H1 (cell line): ENCODE measurements around the gene RAD51B. TPM values are rescaled to one million over a fixed set of nuclear protein-coding genes. Genes with fewer than 3 reads are reported as not detected.

Source experiments
- CTCF ChIA-PET: fragments of 300-600 bp; sonication (Branson Sonifier 250); formaldehyde crosslinking; loops from one replicate; lab custom pipeline; 2021; ENCODE audit not compliant: partially characterized antibody; lab: Charles Lee
- POLR2A ChIA-PET: fragments of 300-600 bp; sonication (Branson Sonifier 250); formaldehyde crosslinking; loops from one replicate; lab custom pipeline; 2021; ENCODE audit warnings: inconsistent platforms; ENCODE audit not compliant: partially characterized antibody; lab: Charles Lee
- DNase-seq, 2 experiments: peaks; one replicate each; pipeline versions ENCODE4 v3.0.0 to v3.0.0-alpha.2; 2010 to 2022; ENCODE audit warnings: low spot score in 2 of 2, low read depth in 1 of 2, mixed read lengths in 1 of 2
- FAIRE-seq: peaks from 2 replicates; lab custom pipeline; 2011; peaks lifted over from hg19 to GRCh38; lab: Jason Lieb, UNC
- H2AFZ ChIP-seq: 2 replicates; pipeline ENCODE4 v1.8.1; 2012; ENCODE audit warnings: low read length, inconsistent platforms
- H2AK5ac ChIP-seq: 2 replicates; pipeline ENCODE4 v1.6.1; 2013; ENCODE audit warnings: low read depth, low read length
- H2BK120ac ChIP-seq: replicated peaks from 2 replicates; pipeline ENCODE3; 2013; ENCODE audit warnings: low read depth, low read length, inconsistent platforms
- H2BK12ac ChIP-seq: 2 replicates; pipeline ENCODE4 v1.6.1; 2013; ENCODE audit warnings: low read depth, low read length
- H2BK15ac ChIP-seq: 2 replicates; pipeline ENCODE4 v1.6.1; 2013; ENCODE audit warnings: low read length
- H2BK20ac ChIP-seq: 2 replicates; pipeline ENCODE4 v1.6.1; 2013; ENCODE audit warnings: low read length
- H2BK5ac ChIP-seq: 2 replicates; pipeline ENCODE4 v1.6.1; 2013; ENCODE audit warnings: low read depth, low read length
- H3K14ac ChIP-seq: 2 replicates; pipeline ENCODE4 v1.6.1; 2013; ENCODE audit warnings: inconsistent platforms; ENCODE audit not compliant: insufficient read length
- H3K18ac ChIP-seq: 2 replicates; pipeline ENCODE4 v1.6.1; 2013; ENCODE audit warnings: low read length; ENCODE audit errors: extremely low read depth
- H3K23ac ChIP-seq: 2 replicates; pipeline ENCODE4 v1.6.1; 2013; ENCODE audit warnings: inconsistent platforms; ENCODE audit not compliant: insufficient read length
- H3K23me2 ChIP-seq: 2 replicates; pipeline ENCODE4 v1.6.1; 2013; ENCODE audit warnings: low read depth, low read length
- H3K27ac ChIP-seq: 2 replicates; pipeline ENCODE4 v1.6.1; 2011; ENCODE audit warnings: low read depth, low read length, inconsistent platforms
- H3K27me3 ChIP-seq, 4 experiments: replicated peaks in 1 of 4; 1 replicate in 1 of 4; 2 replicates in 3 of 4; pipeline versions ENCODE4 v1.6.1 to v1.8.1; 2011 to 2013; ENCODE audit warnings: low read length in 3 of 4, mild to moderate bottlenecking in 3 of 4, inconsistent platforms in 2 of 4, mixed read lengths in 2 of 4, moderate library complexity in 1 of 4; ENCODE audit not compliant: control insufficient read depth in 3 of 4, insufficient read depth in 3 of 4; ENCODE audit errors: extremely low read depth in 1 of 4
- H3K36me3 ChIP-seq, 4 experiments: 2 replicates each; pipeline versions ENCODE4 v1.6.1 to v1.8.1; 2011 to 2013; ENCODE audit warnings: mild to moderate bottlenecking in 4 of 4, low read length in 3 of 4, moderate library complexity in 2 of 4, control low read depth in 1 of 4, inconsistent platforms in 1 of 4; ENCODE audit not compliant: insufficient read depth in 4 of 4, control insufficient read depth in 2 of 4
- H3K4ac ChIP-seq: replicated peaks from 2 replicates; pipeline ENCODE3; 2013; ENCODE audit warnings: low read length, low read depth, mixed read lengths, inconsistent platforms; ENCODE audit not compliant: insufficient read length
- H3K4me1 ChIP-seq, 4 experiments: replicated peaks in 1 of 4; 1 replicate in 1 of 4; 2 replicates in 3 of 4; pipeline versions ENCODE4 v1.6.1 to v1.8.1; 2011 to 2013; ENCODE audit warnings: low read length in 3 of 4, inconsistent platforms in 2 of 4, mixed read lengths in 1 of 4; ENCODE audit not compliant: insufficient read depth in 4 of 4, control insufficient read depth in 3 of 4
- H3K4me2 ChIP-seq, 2 experiments: 2 replicates each; pipeline versions ENCODE4 v1.6.1 to v1.8.1; 2011 to 2013; ENCODE audit warnings: low read depth in 2 of 2, low read length in 2 of 2, control low read depth in 1 of 2, inconsistent platforms in 1 of 2, mild to moderate bottlenecking in 1 of 2; ENCODE audit not compliant: insufficient read depth in 1 of 2
- H3K4me3 ChIP-seq, 4 experiments: fragments of 200-600, 300-600 bp in 1 of 4; sonication (generic), shearing (Covaris generic), sonication (Bioruptor Twin) in 1 of 4; 2 replicates each; pipeline versions ENCODE4 v1.5.1 to v1.8.1; 2011 to 2016; ENCODE audit warnings: low read length in 4 of 4, low read depth in 3 of 4, control low read depth in 2 of 4, inconsistent platforms in 2 of 4, mild to moderate bottlenecking in 2 of 4, mixed read lengths in 1 of 4, moderate library complexity in 1 of 4; ENCODE audit not compliant: insufficient read depth in 2 of 4; ENCODE audit errors: extremely low read depth in 1 of 4
- H3K56ac ChIP-seq: replicated peaks from 2 replicates; pipeline ENCODE3; 2013; ENCODE audit warnings: low read depth, mild to moderate bottlenecking, mixed read lengths, low read length, inconsistent platforms; ENCODE audit not compliant: insufficient read length
- H3K79me1 ChIP-seq: 2 replicates; pipeline ENCODE4 v1.6.1; 2013; ENCODE audit warnings: low read depth, low read length, control low read depth
- H3K79me2 ChIP-seq, 2 experiments: 2 replicates each; pipeline versions ENCODE4 v1.6.1 to v1.8.1; 2012 to 2013; ENCODE audit warnings: low read length in 2 of 2, mild to moderate bottlenecking in 2 of 2, inconsistent platforms in 1 of 2; ENCODE audit not compliant: insufficient read depth in 2 of 2, control insufficient read depth in 1 of 2
- H3K9ac ChIP-seq, 4 experiments: replicated peaks in 1 of 4; 1 replicate in 1 of 4; 2 replicates in 3 of 4; pipeline versions ENCODE4 v1.6.1 to v1.8.1; 2011 to 2013; ENCODE audit warnings: low read depth in 3 of 4, low read length in 3 of 4, control low read depth in 2 of 4, mild to moderate bottlenecking in 2 of 4, moderate library complexity in 2 of 4, inconsistent platforms in 1 of 4; ENCODE audit errors: extremely low read depth in 1 of 4
- H3K9me3 ChIP-seq, 2 experiments: 2 replicates each; pipeline versions ENCODE4 v1.6.1 to v1.8.1; 2012 to 2013; ENCODE audit warnings: mild to moderate bottlenecking in 2 of 2, moderate library complexity in 2 of 2, control low read depth in 1 of 2, inconsistent platforms in 1 of 2, low read depth in 1 of 2, low read length in 1 of 2, mixed read lengths in 1 of 2; ENCODE audit not compliant: insufficient read depth in 2 of 2
- H4K20me1 ChIP-seq, 2 experiments: replicated peaks in 1 of 2; 2 replicates each; pipeline versions ENCODE3 to v1.8.1; 2011 to 2013; ENCODE audit warnings: inconsistent platforms in 2 of 2, low read length in 2 of 2, mild to moderate bottlenecking in 1 of 2; ENCODE audit not compliant: insufficient read depth in 2 of 2, control insufficient read depth in 1 of 2
- H4K5ac ChIP-seq: 2 replicates; pipeline ENCODE4 v1.6.1; 2013; ENCODE audit warnings: low read length, low read depth, mixed read lengths, inconsistent platforms; ENCODE audit not compliant: insufficient read length
- H4K8ac ChIP-seq: 2 replicates; pipeline ENCODE4 v1.8.0; 2013; ENCODE audit warnings: mild to moderate bottlenecking, moderate library complexity, low read length, inconsistent platforms; ENCODE audit not compliant: insufficient read depth; ENCODE audit errors: extremely low read depth
- H4K91ac ChIP-seq: replicated peaks from 2 replicates; pipeline ENCODE3; 2013; ENCODE audit warnings: low read length, mixed read lengths, inconsistent platforms; ENCODE audit not compliant: insufficient read length
- CTBP2 ChIP-seq: IDR thresholded peaks from 2 replicates; pipeline ENCODE4 v1.7.0; 2011; ENCODE audit warnings: borderline replicate concordance, mild to moderate bottlenecking, moderate library complexity, mixed read lengths, low read length; ENCODE audit not compliant: insufficient read depth, insufficient read length
- MAFK ChIP-seq: IDR thresholded peaks from 2 replicates; pipeline ENCODE4 v1.6.1; 2012; ENCODE audit warnings: low read depth, mild to moderate bottlenecking, improper control_type of control experiment, low read length
- RFX5 ChIP-seq: IDR thresholded peaks from 2 replicates; pipeline ENCODE4 v1.6.1; 2011; ENCODE audit warnings: low read depth, low read length, improper control_type of control experiment, borderline replicate concordance
- SAP30 ChIP-seq: fragments of 300-600 bp; sonication (generic); IDR thresholded peaks from 2 replicates; pipeline ENCODE4 v1.7.1; 2012; ENCODE audit warnings: low read length, moderate library complexity, mild to moderate bottlenecking, inconsistent platforms; ENCODE audit not compliant: insufficient read depth, insufficient replicate concordance
- SP1 ChIP-seq: IDR thresholded peaks from 2 replicates; pipeline ENCODE4 v1.6.1; 2011; ENCODE audit warnings: low read depth, low read length
- WGBS, 2 experiments: shearing (Covaris generic) in 1 of 2; methylation state at CpG; one replicate each; pipeline versions ENCODE4 v1.1.6 to v1.1.7; 2013 to 2015; ENCODE audit warnings: low lambda C conversion rate in 2 of 2, mixed read lengths in 2 of 2, inconsistent platforms in 1 of 2, low coverage in 1 of 2, missing lambda C conversion rate in 1 of 2; ENCODE audit not compliant: insufficient replicate concordance in 2 of 2, insufficient coverage in 1 of 2, insufficient read length in 1 of 2; ENCODE audit errors: extremely low coverage in 1 of 2, missing lambda C conversion rate in 1 of 2; 5-methylcytosine and 5-hydroxymethylcytosine counted together
- polyA plus RNA-seq, 7 experiments: library from polyadenylated mRNA; depleted of rRNA in 3 of 7; stranded (reverse) in 5 of 7; unstranded in 2 of 7; fragments of >200 nt in 5 of 7; fragments of 200-250 nt in 2 of 7; gene quantifications; 1 replicate in 5 of 7; 2 replicates in 1 of 7; 4 replicates in 1 of 7; pipeline versions ENCODE4 v1.2.1 to v1.2.3, GENCODE V29; 2011 to 2013; ENCODE audit warnings: missing spikeins in 2 of 7, mixed read lengths in 2 of 7
- total RNA-seq: library from RNA; stranded (reverse); fragmentation: NEBNext Ultra II Directional; extraction: Animal tissue kit (Norgen Biotek cat#: 25700); gene quantifications from 2 replicates; pipeline ENCODE4 v1.2.1, GENCODE V29; 2021

The RAD51B gene
- total and polyA plus RNA-seq, 2 of the 8 experiments (the other 6 are each of a cell fraction or from before 2014, with no cell fraction given), result 3.9 to 14.9 TPM

DNA sequence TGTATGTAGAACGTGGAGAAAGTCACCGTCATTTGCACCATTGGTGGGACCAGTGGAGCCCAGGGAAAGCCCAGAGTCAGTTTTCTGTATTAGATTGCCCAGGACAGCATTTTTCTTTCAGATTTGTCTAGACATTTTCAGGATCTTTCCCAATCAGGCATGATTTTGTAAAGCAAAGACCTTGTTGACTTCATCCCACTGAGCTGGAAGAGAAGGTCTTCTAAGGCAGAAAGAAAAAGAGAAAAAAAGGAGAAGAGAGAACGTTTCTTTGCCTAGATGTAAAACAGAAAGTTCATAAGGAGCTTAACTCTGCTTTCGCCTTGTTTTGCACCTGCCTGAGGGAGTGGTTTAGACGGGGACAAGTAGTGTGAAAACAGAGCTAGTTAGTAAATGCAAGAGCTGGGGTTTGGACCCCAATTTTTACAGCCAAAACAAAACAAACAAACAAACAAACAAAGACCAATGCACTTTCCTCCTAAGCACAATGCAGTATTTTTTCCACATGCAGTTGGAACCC is 700.1 kb downstream of the RAD51B start:
- Histone ChIP-seq H2BK12ac (no peak overlapping the region), H2AK5ac (no peak overlapping the region), H4K20me1 (no peaks in the 10 kb centered on the region), H3K23ac (no peak overlapping the region), H4K91ac (no peak overlapping the region), H3K36me3 (no peaks in the 10 kb centered on the region), H4K5ac (no peak overlapping the region), H3K9ac (no peak overlapping the region; a peak in 1 of 7 replicates), H3K14ac (no peak overlapping the region), H3K18ac (no peak overlapping the region), H3K4ac (no peak overlapping the region), H2BK20ac (no peak overlapping the region), H2BK120ac (no peak overlapping the region), H3K4me3 (no peak overlapping the region), H3K9me3 (no peaks in the 10 kb centered on the region; a peak in 1 of 4 replicates), H4K8ac (no peak overlapping the region), H3K27me3 (no peaks in the 10 kb centered on the region), H2AFZ (no peak overlapping the region), H3K23me2 (no peaks in the 10 kb centered on the region), H3K79me1 (no peaks in the 10 kb centered on the region), H3K56ac (no peak overlapping the region), H3K27ac (no peak overlapping the region), H2BK15ac (no peak overlapping the region), H3K4me2 (no peak overlapping the region), H3K79me2 (no peaks in the 10 kb centered on the region), H3K4me1 (peaks cover 1 to 10% (median 6%) of the 10 kb centered on the region in 4 experiments; a peak in 6 of 7 replicates), H2BK5ac (no peak overlapping the region)
- no peak for DNase-seq
- no peak for TF ChIP-seq MAFK
- no peak for TF ChIP-seq SAP30
- TF ChIP-seq SP1, result no peak
- TF ChIP-seq RFX5, result no peak
- TF ChIP-seq CTBP2, result no peak
- POLR2A ChIA-PET, result interaction anchor here (1.0 to 1.2 kb wide), 2 partner anchors 13 to 268 kb away, joined by 3 read pairs; no protein-coding TSS in a partner anchor
- FAIRE-seq, result no peak
- CTCF ChIA-PET, result interaction anchor here (0.7 to 1.2 kb wide), 3 partner anchors 13 to 272 kb away, joined by 3 to 4 read pairs (median 3); no protein-coding TSS in a partner anchor
- 82% methylated on average over 5 of the region's 5 CpGs; no CpG with 5 or more reads in 1 of the 2 experiments for WGBS, 2 experiments
